ENCODE data around the gene DYRK4.
"Not testable (repeated sequence)": the region's sequence is repeated elsewhere in the genome, so short reads cannot be mapped to it uniquely, and the experiment has no call there.

Gene DYRK4

GRCh38 chr12:4562034-4562657 is at the start of gene DYRK4:
DYRK4 (plus strand) TSS chr12:4562208; CDS start chr12:4562246, 38 bp downstream.
- peak; percentile 82 for DNase-seq (ENCODE audit: low spot score)

GRCh38 chr12:4518106-4518728 is 43.8 kb upstream of the DYRK4 start:
- no peak for DNase-seq (ENCODE audit: low spot score)

- DNase-seq (ENCODE audit: low spot score): not testable (repeated sequence)
These were observed 38.6 kb upstream of the DYRK4 start for GRCh38 chr12:4523443-4523842.

GRCh38 chr12:4526923-4527546 is 35.0 kb upstream of the DYRK4 start:
- peak; percentile 20 for DNase-seq (ENCODE audit: low spot score)

- no peak for DNase-seq (ENCODE audit: low spot score)
These were observed 31.8 kb upstream of the DYRK4 start for GRCh38 chr12:4530160-4530559.

- no peak for DNase-seq (ENCODE audit: low spot score)
These were observed 30.9 kb upstream of the DYRK4 start for GRCh38 chr12:4530982-4531586.

- no peak for DNase-seq (ENCODE audit: low spot score)
These were observed 26.9 kb upstream of the DYRK4 start for GRCh38 chr12:4535092-4535491.

GRCh38 chr12:4535871-4536270 is 26.1 kb upstream of the DYRK4 start:
- DNase-seq (ENCODE audit: low spot score): no peak

GRCh38 chr12:4538207-4539160 is 23.5 kb upstream of the DYRK4 start, which contains the start of gene RAD51AP1:
RAD51AP1 (plus strand) TSS chr12:4538890; CDS start chr12:4538940, 50 bp downstream.
- DNase-seq (ENCODE audit: low spot score): peak; percentile 96

GRCh38 chr12:4539167-4539870 is 22.7 kb upstream of the DYRK4 start:
- DNase-seq (ENCODE audit: low spot score): no peak

GRCh38 chr12:4540170-4540569 is 21.8 kb upstream of the DYRK4 start:
- no peak for DNase-seq (ENCODE audit: low spot score)

GRCh38 chr12:4540638-4541037 is 21.4 kb upstream of the DYRK4 start:
- DNase-seq (ENCODE audit: low spot score): no peak

- no peak for DNase-seq (ENCODE audit: low spot score)
These were observed 16.8 kb upstream of the DYRK4 start for GRCh38 chr12:4545195-4545594.

GRCh38 chr12:4552191-4552590 is 9.8 kb upstream of the DYRK4 start:
- no peak for DNase-seq (ENCODE audit: low spot score)

GRCh38 chr12:4553943-4554342 is 8.1 kb upstream of the DYRK4 start:
- no peak for DNase-seq (ENCODE audit: low spot score)

GRCh38 chr12:4555804-4556203 is 6.2 kb upstream of the DYRK4 start:
- no peak for DNase-seq (ENCODE audit: low spot score)

GRCh38 chr12:4556735-4557530 is 5.1 kb upstream of the DYRK4 start:
- DNase-seq (ENCODE audit: low spot score): no peak

- no peak for DNase-seq (ENCODE audit: low spot score)
These were observed 4.4 kb upstream of the DYRK4 start for GRCh38 chr12:4557586-4557985.

GRCh38 chr12:4558171-4558570 is 3.8 kb upstream of the DYRK4 start:
- DNase-seq (ENCODE audit: low spot score): no peak

- no peak for DNase-seq (ENCODE audit: low spot score)
These were observed 1.3 kb downstream of the DYRK4 start for GRCh38 chr12:4563336-4563735.
